ENCODE measurements around the gene FBRS. TPM values are rescaled to one million over a fixed set of nuclear protein-coding genes. Genes with fewer than 3 reads are reported as not detected.

FBRS gene
- total RNA-seq: 10 to 100 TPM; 82.6 to 97.1 (median 85.8) TPM
- long read RNA-seq, donor 1, full-length matches to known transcripts: 7 of 58 reads
- long read RNA-seq, donor 1, partial matches to known transcripts: 5 of 58 reads
- long read RNA-seq, donor 1, other reads (novel, unspliced or antisense): 46 of 58 reads
- long read RNA-seq, donor 2, partial matches to known transcripts: 0 of 10 reads
- long read RNA-seq, donor 2, other reads (novel, unspliced or antisense): 9 of 10 reads

- H3K9me3 ChIP-seq: no peaks in the 10 kb centered on the region
- ATAC-seq (peak; percentile 83), DNase-seq (peak; percentile 100)
- intact Hi-C loops (cut with DNase I, micrococcal nuclease): no loop called here
- H3K4me1 ChIP-seq (ENCODE audit: low read depth): peaks cover 35% of the 10 kb centered on the region
- peak; percentile 78 for TF ChIP-seq CTCF (IDR thresholded peaks at IDR 0.05)
- H3K36me3 ChIP-seq (ENCODE audit: low read depth): peaks cover 8% of the 10 kb centered on the region
- H3K4me3 ChIP-seq: peak within 1 kb of the TSS; percentile 84
Measured at GRCh38 chr16:30657866-30658730, at the start of gene FBRS. Gene FBRS, plus strand, starts transcription at chr16:30658431. Its CDS starts 1,088 bp downstream, at chr16:30659519.

- intact Hi-C loops (cut with DNase I, micrococcal nuclease): no loop called here
- TF ChIP-seq CTCF (IDR thresholded peaks at IDR 0.05): no peak
- Histone ChIP-seq H3K36me3 (ENCODE audit: low read depth) (peaks cover 2% of the 10 kb centered on the region), H3K9me3 (no peaks in the 10 kb centered on the region), H3K4me1 (ENCODE audit: low read depth) (no peaks in the 10 kb centered on the region), H3K4me3 (peak overlapping the region; percentile 94)
- peak; percentile 78 for ATAC-seq
- peak; percentile 57 to 80 (median 78) for DNase-seq
Measured at GRCh38 chr16:30609002-30609925, 49.0 kb upstream of the FBRS start.

- DNase-seq: peak; percentile 92 to 97 (median 96)
- Histone ChIP-seq H3K4me3 (peak within 1 kb of the TSS; percentile 94), H3K9me3 (no peaks in the 10 kb centered on the region), H3K4me1 (ENCODE audit: low read depth) (no peaks in the 10 kb centered on the region), H3K36me3 (ENCODE audit: low read depth) (no peaks in the 10 kb centered on the region)
- TF ChIP-seq CTCF (IDR thresholded peaks at IDR 0.05): no peak
- intact Hi-C loops (cut with DNase I, micrococcal nuclease): no loop called here
- peak; percentile 98 for ATAC-seq
Measured at GRCh38 chr16:30609926-30610839, 48.0 kb upstream of the FBRS start, which contains the start of gene ZNF689. Gene ZNF689, minus strand, starts transcription at chr16:30610389. Its CDS starts 348 bp downstream, at chr16:30610041.

GRCh38 chr16:30615358-30616091 is 42.7 kb upstream of the FBRS start:
- Histone ChIP-seq H3K9me3 (no peaks in the 10 kb centered on the region), H3K4me3 (no peak overlapping the region), H3K4me1 (ENCODE audit: low read depth) (peaks cover 3% of the 10 kb centered on the region), H3K36me3 (ENCODE audit: low read depth) (no peaks in the 10 kb centered on the region)
- intact Hi-C loops (cut with DNase I, micrococcal nuclease): no loop called here
- peak; percentile 96 for ATAC-seq
- TF ChIP-seq CTCF (IDR thresholded peaks at IDR 0.05): peak; percentile 64
- peak; percentile 82 to 88 (median 87) for DNase-seq
